NT2/D1 (cell line): Measurements from ENCODE around the gene UBL5.
A peak's percentile ranks its signal among the peaks of the same experiment; 100 is the strongest.
"Not testable (repeated sequence)": the region's sequence is repeated elsewhere in the genome, so short reads cannot be mapped to it uniquely, and the experiment has no call there.

Experiments used
- DNase-seq: peaks from one replicate; pipeline ENCODE4 v3.0.0-alpha.2; 2011; ENCODE audit warnings: low read depth, low spot score
- H3K27me3 ChIP-seq: 2 replicates; pipeline ENCODE4 v1.6.0; 2011; ENCODE audit warnings: mild to moderate bottlenecking; ENCODE audit not compliant: insufficient read length, insufficient read depth
- H3K36me3 ChIP-seq: 2 replicates; pipeline ENCODE4 v1.6.1; 2011; ENCODE audit warnings: mild to moderate bottlenecking, low read length, mixed read lengths; ENCODE audit not compliant: insufficient read depth, insufficient read length
- H3K4me1 ChIP-seq: 2 replicates; pipeline ENCODE4 v1.5.1; 2011; ENCODE audit not compliant: insufficient read depth, insufficient read length
- H3K4me3 ChIP-seq: 2 replicates; pipeline ENCODE4 v1.5.1; 2011; ENCODE audit warnings: low read depth; ENCODE audit not compliant: insufficient read length
- H3K9ac ChIP-seq: 2 replicates; pipeline ENCODE4 v1.6.0; 2011; ENCODE audit warnings: low read depth; ENCODE audit not compliant: insufficient read length
- H3K9me3 ChIP-seq: 2 replicates; pipeline ENCODE4 v1.5.1; 2011; ENCODE audit warnings: mild to moderate bottlenecking, low read length; ENCODE audit not compliant: insufficient read depth
- SUZ12 ChIP-seq: IDR thresholded peaks from 2 replicates; pipeline ENCODE4 v1.6.1; 2011; ENCODE audit not compliant: insufficient read length, insufficient read depth; ENCODE audit errors: extremely low read depth
- YY1 ChIP-seq: IDR thresholded peaks from 2 replicates; pipeline ENCODE4 v1.6.1; 2011; ENCODE audit not compliant: insufficient read length, insufficient read depth
- ZNF274 ChIP-seq: IDR thresholded peaks from 2 replicates; pipeline ENCODE4 v1.6.1; 2011; ENCODE audit warnings: mild to moderate bottlenecking, low read depth, low read length

UBL5 gene

GRCh38 chr19:9835507-9835949 is 7.8 kb downstream of the UBL5 start:
- Histone ChIP-seq H3K9ac (peak overlapping the region; percentile 93), H3K4me3 (peak overlapping the region; percentile 76), H3K27me3 (no peaks in the 10 kb centered on the region), H3K9me3 (no peaks in the 10 kb centered on the region), H3K4me1 (no peaks in the 10 kb centered on the region), H3K36me3 (peaks cover 40% of the 10 kb centered on the region)
- no peak for DNase-seq
- no peak for TF ChIP-seq SUZ12
- no peak for TF ChIP-seq YY1
- TF ChIP-seq ZNF274, result no peak

GRCh38 chr19:9836021-9836420 is 8.3 kb downstream of the UBL5 start:
- Histone ChIP-seq H3K9ac (peak overlapping the region; percentile 93), H3K4me3 (peak overlapping the region; percentile 76), H3K27me3 (no peaks in the 10 kb centered on the region), H3K36me3 (peaks cover 42% of the 10 kb centered on the region), H3K9me3 (no peaks in the 10 kb centered on the region), H3K4me1 (no peaks in the 10 kb centered on the region)
- TF ChIP-seq ZNF274, result no peak
- no peak for TF ChIP-seq YY1
- no peak for TF ChIP-seq SUZ12
- DNase-seq, result no peak

GRCh38 chr19:9838324-9838723 is 10.6 kb downstream of the UBL5 start:
- Histone ChIP-seq H3K4me3 (no peak overlapping the region), H3K9me3 (no peaks in the 10 kb centered on the region), H3K4me1 (no peaks in the 10 kb centered on the region), H3K36me3 (peaks cover 58% of the 10 kb centered on the region), H3K9ac (no peak overlapping the region), H3K27me3 (no peaks in the 10 kb centered on the region)
- DNase-seq, result no peak
- TF ChIP-seq SUZ12, result no peak
- no peak for TF ChIP-seq ZNF274
- no peak for TF ChIP-seq YY1

GRCh38 chr19:9839415-9839814 is 11.7 kb downstream of the UBL5 start:
- no peaks in the 10 kb centered on the region for H3K9me3 ChIP-seq
- no peak overlapping the region for H3K9ac ChIP-seq
- no peaks in the 10 kb centered on the region for H3K27me3 ChIP-seq
- no peak for DNase-seq
- H3K4me1 ChIP-seq, result no peaks in the 10 kb centered on the region
- H3K36me3 ChIP-seq, result peaks cover 68% of the 10 kb centered on the region
- H3K4me3 ChIP-seq, result no peak overlapping the region
- no peak for TF ChIP-seq SUZ12
- no peak for TF ChIP-seq ZNF274
- no peak for TF ChIP-seq YY1

- H3K27me3 ChIP-seq, result no peaks in the 10 kb centered on the region
- H3K9ac ChIP-seq, result no peak overlapping the region
- TF ChIP-seq YY1 (no peak), ZNF274 (no peak)
- no peak overlapping the region for H3K4me3 ChIP-seq
- no peak for DNase-seq
- H3K36me3 ChIP-seq, result peaks cover 93% of the 10 kb centered on the region
- peaks cover 14% of the 10 kb centered on the region for H3K4me1 ChIP-seq
- H3K9me3 ChIP-seq, result no peaks in the 10 kb centered on the region
Measured at GRCh38 chr19:9842834-9843625, 15.3 kb downstream of the UBL5 start.

- Histone ChIP-seq H3K36me3 (peaks cover 93% of the 10 kb centered on the region), H3K4me1 (peaks cover 17% of the 10 kb centered on the region)
- not testable (repeated sequence) for H3K9me3 ChIP-seq, H3K4me3 ChIP-seq, DNase-seq, H3K27me3 ChIP-seq, H3K9ac ChIP-seq
Measured at GRCh38 chr19:9843626-9844273, 16.0 kb downstream of the UBL5 start.

- no peak for DNase-seq
- no peak for TF ChIP-seq ZNF274
- H3K27me3 ChIP-seq, result no peaks in the 10 kb centered on the region
- H3K9me3 ChIP-seq, result no peaks in the 10 kb centered on the region
- H3K4me1 ChIP-seq, result peaks cover 30% of the 10 kb centered on the region
- H3K9ac ChIP-seq, result peak overlapping the region; percentile 50
- H3K4me3 ChIP-seq, result no peak overlapping the region
- H3K36me3 ChIP-seq, result peaks cover 85% of the 10 kb centered on the region
Measured at GRCh38 chr19:9847087-9847671, 19.5 kb downstream of the UBL5 start.
